CD4-positive, CD25-positive, alpha-beta regulatory T cell (primary cell): ENCODE measurements around the gene ALKBH6. TPM values are rescaled to one million over a fixed set of nuclear protein-coding genes. Genes with fewer than 3 reads are reported as not detected.

Experiments used
- ATAC-seq, 2 donors: fragments of 150-1000 bp; cut with Tn5 transposase; one replicate each; pipeline ENCODE4 v1.10.0; 2021; ENCODE audit warnings: low read depth in 2 of 2, moderate number of reproducible peaks in 2 of 2, moderate library complexity in 1 of 2
- DNase-seq, 3 donors: peaks; one replicate each; pipeline versions ENCODE4 v3.0.0 to v3.0.0-alpha.2; 2012 to 2022; ENCODE audit warnings: mixed read lengths in 1 of 3
- H3K27ac ChIP-seq: one replicate; pipeline ENCODE4 v1.7.0; 2013; ENCODE audit warnings: mild to moderate bottlenecking, low read length; ENCODE audit not compliant: insufficient read depth, poor library complexity, severe bottlenecking
- H3K27me3 ChIP-seq: one replicate; pipeline ENCODE4 v1.7.0; 2013; ENCODE audit warnings: low read length; ENCODE audit not compliant: control insufficient read depth, insufficient read depth
- H3K36me3 ChIP-seq: one replicate; pipeline ENCODE4 v1.7.0; 2013; ENCODE audit warnings: mild to moderate bottlenecking, low read length, moderate library complexity; ENCODE audit not compliant: control insufficient read depth, insufficient read depth
- H3K4me1 ChIP-seq: 2 replicates; pipeline ENCODE4 v1.7.0; 2013; ENCODE audit warnings: mild to moderate bottlenecking, low read length; ENCODE audit not compliant: insufficient read depth, control insufficient read depth, poor library complexity, severe bottlenecking
- H3K4me3 ChIP-seq: one replicate; pipeline ENCODE4 v1.7.0; 2013; ENCODE audit warnings: low read depth, mild to moderate bottlenecking, low read length, moderate library complexity
- H3K9me3 ChIP-seq, 2 experiments: 1 replicate in 1 of 2; 2 replicates in 1 of 2; pipeline ENCODE4 v1.7.0; 2013; ENCODE audit warnings: low read length in 2 of 2, mild to moderate bottlenecking in 1 of 2, moderate library complexity in 1 of 2; ENCODE audit not compliant: control insufficient read depth in 2 of 2
- H3K27ac Mint-ChIP-seq, 3 donors: one replicate each; pipeline ENCODE4 v1.8.0; 2020 to 2022; ENCODE audit warnings: mild to moderate bottlenecking in 3 of 3, mixed read lengths in 3 of 3, moderate library complexity in 2 of 3
- H3K27me3 Mint-ChIP-seq: one replicate; pipeline ENCODE4 v1.8.0; 2022; ENCODE audit warnings: mild to moderate bottlenecking, mixed read lengths
- H3K36me3 Mint-ChIP-seq: one replicate; pipeline ENCODE4 v1.8.0; 2020; ENCODE audit warnings: mixed read lengths
- H3K4me1 Mint-ChIP-seq, 4 donors: one replicate each; pipeline ENCODE4 v1.8.0; 2020 to 2022; ENCODE audit warnings: mixed read lengths in 4 of 4, mild to moderate bottlenecking in 1 of 4
- H3K4me3 Mint-ChIP-seq, 4 donors: one replicate each; pipeline ENCODE4 v1.8.0; 2020 to 2022; ENCODE audit warnings: mild to moderate bottlenecking in 4 of 4, mixed read lengths in 4 of 4, moderate library complexity in 3 of 4
- H3K9me3 Mint-ChIP-seq, 7 donors: one replicate each; pipeline ENCODE4 v1.8.0; 2020 to 2022; ENCODE audit warnings: mixed read lengths in 7 of 7, mild to moderate bottlenecking in 3 of 7, moderate library complexity in 2 of 7
- polyA plus RNA-seq, 4 donors: library from polyadenylated mRNA; unstranded; fragments of 300-500 nt; fragmentation: Illumina TruSeq; gene quantifications; one replicate each; pipeline ENCODE4 v1.2.3, GENCODE V29; 2021
- total RNA-seq: library from RNA; stranded (reverse); gene quantifications from one replicate; pipeline ENCODE4 v1.2.3, GENCODE V29; 2022

The ALKBH6 gene
- total and polyA plus RNA-seq, 5 donors from 2014 or later = 18.3 to 35.8 (median 25.1) TPM

GRCh38 chr19:35995048-35995993 lies 18.7 kb downstream of the ALKBH6 start, which contains the start of gene SDHAF1:
SDHAF1 (plus strand) TSS chr19:35995188; CDS start chr19:35995275, 87 bp downstream.
- H3K9me3 ChIP-seq = no peaks in the 10 kb centered on the region
- Mint-ChIP-seq H3K27ac (peak within 1 kb of the TSS; percentile 87 to 99 (median 94)), H3K4me3 (peak within 1 kb of the TSS; percentile 91 to 98 (median 95)), H3K9me3 (no peaks in the 10 kb centered on the region), H3K27me3 (no peaks in the 10 kb centered on the region), H3K4me1 (peaks cover 4 to 42% (median 28%) of the 10 kb centered on the region in 4 donors), H3K36me3 (peaks cover 6% of the 10 kb centered on the region)
- peak within 1 kb of the TSS; percentile 80 for H3K4me3 ChIP-seq
- H3K27ac ChIP-seq = peak within 1 kb of the TSS; percentile 75
- H3K36me3 ChIP-seq = peaks cover 5% of the 10 kb centered on the region
- no peaks in the 10 kb centered on the region for H3K27me3 ChIP-seq
- peak; percentile 90 to 96 (median 91) for DNase-seq
- ATAC-seq = peak; percentile 91 to 93
- peaks cover 23% of the 10 kb centered on the region for H3K4me1 ChIP-seq

- Mint-ChIP-seq H3K4me1 (peaks cover 0 to 33% (median 21%) of the 10 kb centered on the region in 4 donors), H3K27me3 (no peaks in the 10 kb centered on the region), H3K27ac (peak overlapping the region in 2 of 3 donors; percentile 90 to 99), H3K9me3 (no peaks in the 10 kb centered on the region), H3K36me3 (peaks cover 6% of the 10 kb centered on the region), H3K4me3 (peak overlapping the region; percentile 84 to 98 (median 92))
- H3K27ac ChIP-seq = peak overlapping the region; percentile 75
- H3K27me3 ChIP-seq = no peaks in the 10 kb centered on the region
- ATAC-seq = no peak
- peaks cover 23% of the 10 kb centered on the region for H3K4me1 ChIP-seq
- H3K4me3 ChIP-seq = no peak overlapping the region
- H3K36me3 ChIP-seq = peaks cover 5% of the 10 kb centered on the region
- no peak for DNase-seq
- H3K9me3 ChIP-seq = no peaks in the 10 kb centered on the region
Measured at GRCh38 chr19:35993923-35994598, 20.0 kb downstream of the ALKBH6 start.

- Histone ChIP-seq H3K27ac (no peak overlapping the region), H3K4me3 (no peak overlapping the region), H3K4me1 (peaks cover 23% of the 10 kb centered on the region), H3K27me3 (no peaks in the 10 kb centered on the region), H3K36me3 (peaks cover 5% of the 10 kb centered on the region), H3K9me3 (no peaks in the 10 kb centered on the region)
- Mint-ChIP-seq H3K36me3 (peaks cover 6% of the 10 kb centered on the region), H3K4me1 (peaks cover 0 to 31% (median 21%) of the 10 kb centered on the region in 4 donors), H3K27me3 (peaks cover 7% of the 10 kb centered on the region), H3K27ac (peak overlapping the region in 1 of 3 donors; percentile 32), H3K4me3 (peak overlapping the region; percentile 26 to 91 (median 56)), H3K9me3 (peaks cover 0 to 2% (median 0%) of the 10 kb centered on the region in 7 donors)
- DNase-seq (no peak), ATAC-seq (no peak)
Measured at GRCh38 chr19:35992907-35993765, 20.9 kb downstream of the ALKBH6 start.

GRCh38 chr19:35991731-35992450 lies 22.1 kb downstream of the ALKBH6 start:
- Histone ChIP-seq H3K27me3 (no peaks in the 10 kb centered on the region), H3K4me3 (no peak overlapping the region), H3K36me3 (no peaks in the 10 kb centered on the region), H3K4me1 (peaks cover 26% of the 10 kb centered on the region), H3K9me3 (no peaks in the 10 kb centered on the region), H3K27ac (no peak overlapping the region)
- Mint-ChIP-seq H3K9me3 (peaks cover 0 to 2% (median 0%) of the 10 kb centered on the region in 7 donors), H3K36me3 (no peaks in the 10 kb centered on the region), H3K27ac (no peak overlapping the region), H3K4me3 (peak overlapping the region; percentile 21 to 77 (median 48)), H3K27me3 (peaks cover 18% of the 10 kb centered on the region), H3K4me1 (peaks cover 0 to 26% (median 15%) of the 10 kb centered on the region in 4 donors)
- no peak for ATAC-seq
- DNase-seq = no peak

GRCh38 chr19:35990771-35991730 lies 23.0 kb downstream of the ALKBH6 start:
- H3K27ac ChIP-seq = no peak overlapping the region
- DNase-seq (no peak), ATAC-seq (no peak)
- Mint-ChIP-seq H3K9me3 (peaks cover 0 to 2% (median 0%) of the 10 kb centered on the region in 7 donors), H3K27ac (no peak overlapping the region), H3K27me3 (peaks cover 26% of the 10 kb centered on the region), H3K4me1 (peaks cover 0 to 23% (median 7%) of the 10 kb centered on the region in 4 donors), H3K36me3 (no peaks in the 10 kb centered on the region), H3K4me3 (peak overlapping the region in 1 of 4 donors; percentile 77)
- no peaks in the 10 kb centered on the region for H3K9me3 ChIP-seq
- no peak overlapping the region for H3K4me3 ChIP-seq
- peaks cover 3% of the 10 kb centered on the region for H3K27me3 ChIP-seq
- H3K36me3 ChIP-seq = no peaks in the 10 kb centered on the region
- peaks cover 21% of the 10 kb centered on the region for H3K4me1 ChIP-seq

- H3K27me3 Mint-ChIP-seq = peaks cover 34% of the 10 kb centered on the region
- peak overlapping the region in 2 of 4 donors; percentile 38 to 79 for H3K4me3 Mint-ChIP-seq
Measured at GRCh38 chr19:35990156-35990555, 23.9 kb downstream of the ALKBH6 start.

More at GRCh38 chr19:35990156-35990555, 23.9 kb downstream of the ALKBH6 start:
- DNase-seq = no peak
- H3K36me3 ChIP-seq = no peaks in the 10 kb centered on the region
- H3K27me3 ChIP-seq = peaks cover 11% of the 10 kb centered on the region
- ATAC-seq = no peak
- Mint-ChIP-seq H3K9me3 (peaks cover 0 to 3% (median 0%) of the 10 kb centered on the region in 7 donors), H3K4me1 (peaks cover 0 to 22% (median 2%) of the 10 kb centered on the region in 4 donors), H3K36me3 (no peaks in the 10 kb centered on the region), H3K27ac (peak overlapping the region in 1 of 3 donors; percentile 38)
- H3K27ac ChIP-seq = no peak overlapping the region
- peaks cover 14% of the 10 kb centered on the region for H3K4me1 ChIP-seq
- no peak overlapping the region for H3K4me3 ChIP-seq
- no peaks in the 10 kb centered on the region for H3K9me3 ChIP-seq
